SK-N-SH treated with all-trans-retinoic acid at 6 μM for 48 hours (cell line): ENCODE data around the gene LUC7L3.

ENCODE experiments used
- ATAC-seq: fragments of 200-7000 bp; cut with Tn5 transposase; 3 replicates; pipeline ENCODE4 v1.9.1; 2020; ENCODE audit warnings: mild to moderate bottlenecking, moderate library complexity
- ARNTL ChIP-seq: fragments of 450-650 bp; formaldehyde crosslinking; IDR thresholded peaks from 2 replicates; pipeline ENCODE4 v1.5.0; 2020; ENCODE audit warnings: low read depth, mild to moderate bottlenecking, moderate library complexity, borderline replicate concordance
- BACH2 ChIP-seq: fragments of 250-450 bp; sonication (Bioruptor Pico); IDR thresholded peaks from 2 replicates; pipeline ENCODE4 v1.9.0; 2021; ENCODE audit warnings: mild to moderate bottlenecking, borderline replicate concordance
- CREB5 ChIP-seq: fragments of 250-450 bp; sonication (Bioruptor Pico); IDR thresholded peaks from 2 replicates; pipeline ENCODE4 v1.5.1; 2020; ENCODE audit warnings: low read depth, mild to moderate bottlenecking, moderate library complexity
- CSDC2 ChIP-seq: fragments of 250-450 bp; sonication (Bioruptor Pico); IDR thresholded peaks from 2 replicates; pipeline ENCODE4 v1.5.0; 2020; ENCODE audit warnings: mild to moderate bottlenecking, moderate library complexity
- CSRNP3 ChIP-seq: fragments of 250-450 bp; sonication (Bioruptor Pico); IDR thresholded peaks from 2 replicates; pipeline ENCODE4 v1.5.1; 2021; ENCODE audit warnings: mild to moderate bottlenecking, moderate library complexity
- ESRRG ChIP-seq: fragments of 250-450 bp; sonication (Bioruptor Pico); IDR thresholded peaks from 2 replicates; pipeline ENCODE4 v1.6.1; 2021; ENCODE audit warnings: mild to moderate bottlenecking
- GLIS3 ChIP-seq: fragments of 250-450 bp; sonication (Bioruptor Pico); IDR thresholded peaks from 2 replicates; pipeline ENCODE4 v1.5.0; 2020; ENCODE audit warnings: mild to moderate bottlenecking, moderate library complexity
- ISL1 ChIP-seq: fragments of 250-450 bp; sonication (Bioruptor Pico); IDR thresholded peaks from 2 replicates; pipeline ENCODE4 v2.1.2; 2022; ENCODE audit warnings: mild to moderate bottlenecking, moderate library complexity
- OSR1 ChIP-seq: fragments of 250-450 bp; sonication (Bioruptor Pico); IDR thresholded peaks from 2 replicates; pipeline ENCODE4 v1.8.0; 2022; ENCODE audit warnings: moderate library complexity, mild to moderate bottlenecking, inconsistent platforms
- POU6F1 ChIP-seq: fragments of 250-450 bp; sonication (Bioruptor Pico); IDR thresholded peaks from 2 replicates; pipeline ENCODE4 v1.8.0; 2021; ENCODE audit warnings: low read depth, mild to moderate bottlenecking, moderate library complexity, borderline replicate concordance
- PPARA ChIP-seq: fragments of 250-450 bp; sonication (Bioruptor Pico); IDR thresholded peaks from 2 replicates; pipeline ENCODE4 v1.5.0; 2020; ENCODE audit warnings: mild to moderate bottlenecking, borderline replicate concordance
- RARB ChIP-seq: fragments of 250-450 bp; sonication (Bioruptor Pico); IDR thresholded peaks from 2 replicates; pipeline ENCODE4 v1.8.0; 2021; ENCODE audit warnings: mild to moderate bottlenecking, moderate library complexity
- SNAI2 ChIP-seq: fragments of 250-450 bp; sonication (Bioruptor Pico); IDR thresholded peaks from 2 replicates; pipeline ENCODE4 v1.5.0; 2020; ENCODE audit warnings: mild to moderate bottlenecking, moderate library complexity
- TCF4 ChIP-seq: fragments of 250-450 bp; sonication (Bioruptor Pico); IDR thresholded peaks from 2 replicates; pipeline ENCODE4 v1.8.0; 2021; ENCODE audit warnings: mild to moderate bottlenecking, moderate library complexity, borderline replicate concordance
- TOX ChIP-seq: fragments of 250-450 bp; sonication (Bioruptor Pico); IDR thresholded peaks from 2 replicates; pipeline ENCODE4 v1.8.0; 2021; ENCODE audit warnings: mild to moderate bottlenecking, moderate library complexity, borderline replicate concordance
- TSHZ2 ChIP-seq: fragments of 250-450 bp; sonication (Bioruptor Pico); IDR thresholded peaks from 2 replicates; pipeline ENCODE4 v1.5.0; 2020; ENCODE audit warnings: mild to moderate bottlenecking, moderate library complexity
- ZC3H10 ChIP-seq: fragments of 250-450 bp; sonication (Bioruptor Pico); IDR thresholded peaks from 2 replicates; pipeline ENCODE4 v1.5.1; 2021; ENCODE audit warnings: mild to moderate bottlenecking, moderate library complexity
- ZFP3 ChIP-seq: fragments of 250-450 bp; sonication (Bioruptor Pico); IDR thresholded peaks from 2 replicates; pipeline ENCODE4 v1.5.0; 2020; ENCODE audit warnings: mild to moderate bottlenecking, moderate library complexity
- ZFP30 ChIP-seq: fragments of 450-650 bp; formaldehyde crosslinking; IDR thresholded peaks from 2 replicates; pipeline ENCODE4 v1.5.0; 2022; ENCODE audit warnings: mild to moderate bottlenecking, moderate library complexity
- ZNF565 ChIP-seq: fragments of 450-650 bp; formaldehyde crosslinking; conservative IDR thresholded peaks from 2 replicates; pipeline ENCODE4 v1.5.0; 2020; ENCODE audit warnings: low read depth, mild to moderate bottlenecking, moderate library complexity
- ZNF70 ChIP-seq: fragments of 450-650 bp; formaldehyde crosslinking; IDR thresholded peaks from 2 replicates; pipeline ENCODE4 v1.5.0; 2020; ENCODE audit warnings: mild to moderate bottlenecking, moderate library complexity
- ZNF8 ChIP-seq: fragments of 450-650 bp; formaldehyde crosslinking; IDR thresholded peaks from 2 replicates; pipeline ENCODE4 v1.5.0; 2020; ENCODE audit warnings: mild to moderate bottlenecking, moderate library complexity

Gene LUC7L3

GRCh38 chr17:50797135-50797810 is 77.9 kb downstream of the LUC7L3 start:
- no peak for ATAC-seq
- TF ChIP-seq ARNTL (no peak), ZC3H10 (CRISPR knock-in tag) (no peak), ZFP3 (CRISPR knock-in tag) (no peak), TCF4 (CRISPR knock-in tag) (no peak), CSDC2 (CRISPR knock-in tag) (no peak), ESRRG (CRISPR knock-in tag) (no peak), SNAI2 (CRISPR knock-in tag) (no peak), POU6F1 (CRISPR knock-in tag) (no peak), GLIS3 (no peak), OSR1 (CRISPR knock-in tag) (no peak), TOX (CRISPR knock-in tag) (no peak), CREB5 (CRISPR knock-in tag) (no peak), BACH2 (no peak), TSHZ2 (CRISPR knock-in tag) (no peak), RARB (CRISPR knock-in tag) (no peak), ZNF8 (CRISPR knock-in tag) (no peak), CSRNP3 (CRISPR knock-in tag) (no peak), ISL1 (CRISPR knock-in tag) (no peak)

GRCh38 chr17:50798424-50799288 is 79.3 kb downstream of the LUC7L3 start:
- peak; percentile 11; the same call in 2 of the 3 replicates for ATAC-seq
- TF ChIP-seq RARB (CRISPR knock-in tag), result no peak
- no peak for TF ChIP-seq ZNF8 (CRISPR knock-in tag)
- TF ChIP-seq CSRNP3 (CRISPR knock-in tag), result no peak
- no peak for TF ChIP-seq ZFP3 (CRISPR knock-in tag)
- no peak for TF ChIP-seq BACH2
- TF ChIP-seq ZNF565, result no peak

- ATAC-seq, result no peak
- TF ChIP-seq ZFP30 (no peak), TSHZ2 (CRISPR knock-in tag) (no peak), RARB (CRISPR knock-in tag) (no peak), CSDC2 (CRISPR knock-in tag) (no peak), PPARA (no peak), TOX (CRISPR knock-in tag) (no peak), ZNF70 (CRISPR knock-in tag) (no peak), CREB5 (CRISPR knock-in tag) (no peak), ZC3H10 (CRISPR knock-in tag) (no peak), BACH2 (no peak), TCF4 (CRISPR knock-in tag) (no peak)
These were observed 80.2 kb downstream of the LUC7L3 start for GRCh38 chr17:50799582-50799981.
